Prostate gland (tissue), 2 donors: Measurements from ENCODE around the gene NTM.

Experiments used
- POLR2A ChIP-seq: fragments of 450-650 bp; IDR thresholded peaks from one replicate; pipeline ENCODE4 v1.6.1; 2016; ENCODE audit warnings: antibody characterized with exemption, mild to moderate bottlenecking
- TF ChIP-seq, protein P1 (sequence below), 4 experiments: fragments of 200-600 bp in 2 of 4; fragments of 450-650 bp in 2 of 4; sonication (generic) in 2 of 4; IDR thresholded peaks; 1 replicate in 3 of 4; 2 replicates in 1 of 4; pipeline ENCODE4 v1.5.1; 2016 to 2019; ENCODE audit warnings: antibody characterized with exemption in 4 of 4, mild to moderate bottlenecking in 2 of 4, moderate library complexity in 2 of 4

GRCh38 chr11:131375421-131375820 lies 5.0 kb downstream of the NTM start:
- TF ChIP-seq, protein P1, sequence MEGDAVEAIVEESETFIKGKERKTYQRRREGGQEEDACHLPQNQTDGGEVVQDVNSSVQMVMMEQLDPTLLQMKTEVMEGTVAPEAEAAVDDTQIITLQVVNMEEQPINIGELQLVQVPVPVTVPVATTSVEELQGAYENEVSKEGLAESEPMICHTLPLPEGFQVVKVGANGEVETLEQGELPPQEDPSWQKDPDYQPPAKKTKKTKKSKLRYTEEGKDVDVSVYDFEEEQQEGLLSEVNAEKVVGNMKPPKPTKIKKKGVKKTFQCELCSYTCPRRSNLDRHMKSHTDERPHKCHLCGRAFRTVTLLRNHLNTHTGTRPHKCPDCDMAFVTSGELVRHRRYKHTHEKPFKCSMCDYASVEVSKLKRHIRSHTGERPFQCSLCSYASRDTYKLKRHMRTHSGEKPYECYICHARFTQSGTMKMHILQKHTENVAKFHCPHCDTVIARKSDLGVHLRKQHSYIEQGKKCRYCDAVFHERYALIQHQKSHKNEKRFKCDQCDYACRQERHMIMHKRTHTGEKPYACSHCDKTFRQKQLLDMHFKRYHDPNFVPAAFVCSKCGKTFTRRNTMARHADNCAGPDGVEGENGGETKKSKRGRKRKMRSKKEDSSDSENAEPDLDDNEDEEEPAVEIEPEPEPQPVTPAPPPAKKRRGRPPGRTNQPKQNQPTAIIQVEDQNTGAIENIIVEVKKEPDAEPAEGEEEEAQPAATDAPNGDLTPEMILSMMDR (IDR thresholded peaks at IDR 0.05), result no peak
- no peak for TF ChIP-seq POLR2A
